ENCODE results near the gene KIAA1328.

KIAA1328 gene

DNA sequence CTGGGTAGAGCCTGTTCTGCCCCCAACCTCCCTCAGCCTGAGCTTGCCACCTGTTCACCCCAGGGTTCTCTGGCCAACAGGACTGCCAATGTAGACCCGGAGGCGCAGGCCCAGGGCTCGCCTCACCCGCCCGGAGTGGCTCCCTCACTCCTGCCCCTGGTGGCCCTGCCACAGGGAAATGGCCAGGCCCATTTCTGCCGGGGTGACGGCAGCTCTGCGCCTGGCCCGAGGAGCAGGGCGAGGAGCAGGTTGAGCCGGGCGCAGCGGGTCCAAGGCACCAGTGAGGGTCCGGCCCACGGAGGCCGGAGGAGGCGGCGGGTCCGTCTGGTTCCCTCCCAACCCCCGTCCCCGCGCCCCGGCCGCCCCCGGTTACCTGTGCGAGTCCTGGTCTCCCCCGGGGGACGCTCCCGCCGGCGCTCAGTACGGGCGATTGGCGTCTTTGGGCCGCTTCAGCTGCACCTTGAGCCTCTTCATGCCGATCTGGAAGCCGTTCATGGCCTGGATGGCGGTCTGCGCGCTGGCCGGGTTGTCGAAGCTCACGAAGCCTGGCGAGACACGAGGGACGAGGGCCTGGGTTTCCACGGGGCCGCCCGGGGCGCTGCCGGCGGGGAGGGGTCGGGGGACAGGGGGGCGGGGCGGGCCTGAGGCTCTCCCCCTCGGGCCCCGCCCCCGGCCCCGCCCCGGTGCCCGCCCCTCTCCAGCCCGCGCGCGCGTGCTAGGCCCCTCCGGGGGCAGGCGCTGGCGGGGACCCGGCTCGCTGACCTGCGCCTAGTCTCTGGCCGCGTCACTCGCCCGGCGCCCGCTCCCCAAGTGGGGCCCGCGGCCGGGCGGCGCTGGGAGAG, 424.7 kb downstream of the KIAA1328 start:
- no peak for DNase-seq (ENCODE audit: low spot score)

GRCh38 chr18:37254236-37254754, 425.4 kb downstream of the KIAA1328 start:
- no peak for DNase-seq (ENCODE audit: low spot score)

DNA sequence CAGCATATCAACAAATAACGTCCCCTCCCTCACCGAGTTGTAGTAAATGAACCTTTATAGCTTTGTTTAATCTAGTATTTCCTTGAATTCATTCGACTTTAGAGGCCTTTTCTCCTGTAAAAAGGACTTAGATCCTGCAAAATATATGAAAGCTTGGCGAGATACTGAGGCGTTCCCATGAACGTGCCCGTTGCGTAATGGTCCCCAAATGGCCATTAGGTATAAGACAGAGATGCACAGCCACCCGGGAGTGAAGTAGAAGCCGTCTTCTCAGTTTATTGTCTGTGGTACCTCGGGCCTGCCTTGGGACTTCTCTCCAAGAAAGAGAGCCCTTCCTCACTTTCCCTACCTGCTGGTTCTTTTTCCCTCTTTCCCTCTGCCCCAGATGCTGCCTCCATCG, 426.0 kb downstream of the KIAA1328 start:
- no peak for DNase-seq (ENCODE audit: low spot score)

- no peak for DNase-seq (ENCODE audit: low spot score)
Measured at GRCh38 chr18:37258131-37258530, 429.2 kb downstream of the KIAA1328 start.

- DNase-seq (ENCODE audit: low spot score): no peak
Measured at GRCh38 chr18:37258819-37259218, 429.9 kb downstream of the KIAA1328 start.

DNA sequence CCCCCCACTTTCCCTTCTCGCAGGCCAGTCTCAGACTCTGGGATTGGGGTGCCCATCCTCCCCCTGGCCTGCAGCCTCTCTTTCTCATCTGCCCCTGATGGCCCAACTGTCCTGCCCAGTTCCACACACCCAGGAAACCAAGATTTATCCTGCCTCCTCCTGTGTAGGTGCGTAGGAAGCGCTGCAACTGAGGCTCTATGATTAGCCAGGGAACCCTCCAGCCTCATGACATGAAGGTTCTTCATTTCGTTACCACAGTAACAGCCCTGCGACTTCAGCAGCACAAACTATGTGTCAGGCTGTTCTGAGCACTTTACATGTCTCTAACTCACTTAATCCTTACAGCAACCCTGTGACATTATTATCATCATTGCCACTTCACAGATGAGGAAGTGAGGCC, 430.8 kb downstream of the KIAA1328 start:
- DNase-seq (ENCODE audit: low spot score): no peak

- DNase-seq (ENCODE audit: low spot score): no peak
Measured at GRCh38 chr18:37260367-37261093, 431.6 kb downstream of the KIAA1328 start.

GRCh38 chr18:37261246-37261840, 432.4 kb downstream of the KIAA1328 start:
- DNase-seq (ENCODE audit: low spot score): no peak

GRCh38 chr18:37261988-37262387, 433.1 kb downstream of the KIAA1328 start:
- no peak for DNase-seq (ENCODE audit: low spot score)

DNA sequence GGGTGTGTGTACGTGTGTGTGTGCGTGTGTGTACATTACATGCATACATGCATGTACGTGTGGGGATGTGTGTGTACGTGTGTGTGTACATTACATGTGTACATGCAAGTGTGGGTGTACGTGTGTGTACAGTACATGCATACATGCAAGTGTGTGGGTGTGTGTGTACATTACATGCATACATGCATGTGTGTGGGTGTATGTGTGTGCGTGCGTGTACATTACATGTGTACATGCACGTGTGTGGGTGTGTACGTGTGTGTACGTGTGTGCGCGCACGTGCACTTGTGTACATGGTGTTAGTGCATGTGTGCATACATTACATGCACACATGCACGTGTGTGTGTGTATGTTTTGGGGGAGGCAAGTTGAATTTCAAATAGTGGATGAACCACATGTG, 436.0 kb downstream of the KIAA1328 start:
- DNase-seq (ENCODE audit: low spot score): no peak

DNA sequence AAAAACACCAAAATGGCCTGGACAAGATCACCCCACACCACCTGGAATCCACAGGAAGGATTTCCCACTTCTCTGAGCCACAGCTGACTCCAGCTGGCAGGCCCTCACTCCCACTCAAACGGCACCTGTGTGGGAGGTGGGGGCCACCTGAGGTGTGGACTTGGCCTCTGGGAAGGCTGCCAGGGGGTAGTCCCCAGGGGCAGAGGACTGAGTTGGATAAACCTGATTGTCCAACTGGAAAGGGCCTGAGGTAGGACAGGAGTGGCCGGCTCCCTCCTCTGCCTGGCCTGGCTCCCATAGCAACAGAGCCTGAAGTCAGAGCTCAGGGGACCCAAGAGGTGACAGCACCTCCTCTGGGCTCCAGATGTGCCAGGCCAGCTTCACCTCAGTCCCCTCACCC, 436.5 kb downstream of the KIAA1328 start:
- no peak for DNase-seq (ENCODE audit: low spot score)

DNA sequence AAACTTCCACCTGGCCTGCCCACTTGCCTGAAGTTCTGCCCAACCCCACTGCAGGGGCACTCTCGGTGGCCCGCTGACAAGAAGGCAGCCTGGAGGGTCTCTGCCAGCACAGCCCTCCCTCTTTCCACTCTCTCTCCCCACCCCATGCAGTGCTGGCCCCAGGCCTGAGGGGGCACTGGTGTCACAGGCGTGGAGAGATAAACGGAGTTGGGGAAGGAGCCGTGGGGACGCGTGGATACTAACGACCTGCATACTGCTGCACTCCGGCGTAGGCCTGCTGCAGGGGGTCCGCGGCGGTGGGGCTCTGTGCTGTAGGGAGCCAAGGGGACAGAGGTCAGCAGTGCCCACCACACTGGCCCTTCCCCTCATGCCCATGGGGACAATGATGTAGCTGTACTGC, 437.4 kb downstream of the KIAA1328 start:
- DNase-seq (ENCODE audit: low spot score): no peak

DNA sequence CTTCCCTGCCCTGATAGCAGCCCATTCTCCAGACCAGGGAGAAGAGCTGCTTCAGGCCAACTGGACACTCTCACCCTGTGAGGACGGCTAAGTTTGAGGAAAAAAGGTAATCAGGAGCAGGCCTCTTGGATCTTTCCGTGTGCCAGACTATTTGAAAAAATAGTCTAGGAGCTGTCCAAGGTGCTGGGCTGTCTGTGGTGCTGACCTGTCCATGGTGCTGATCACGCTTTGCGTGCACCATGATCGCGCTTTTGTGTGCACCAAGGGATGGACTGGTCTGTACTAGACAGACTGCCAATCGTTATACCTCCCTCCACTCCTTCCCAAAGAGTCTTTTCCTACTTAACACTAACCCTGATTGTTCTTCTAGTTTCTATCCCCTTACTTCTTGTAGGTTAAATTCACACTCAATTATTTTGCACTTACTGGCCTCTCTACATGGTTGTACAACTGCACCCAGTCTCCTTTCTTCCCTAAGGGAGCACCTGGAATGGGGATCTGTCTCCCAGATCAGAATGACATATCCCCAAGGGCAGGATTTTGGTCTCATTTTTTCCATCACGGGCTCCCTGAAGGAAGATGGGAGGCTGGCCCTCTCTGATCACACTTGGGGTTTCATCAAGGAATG, 441.2 kb downstream of the KIAA1328 start:
- no peak for DNase-seq (ENCODE audit: low spot score)

DNA sequence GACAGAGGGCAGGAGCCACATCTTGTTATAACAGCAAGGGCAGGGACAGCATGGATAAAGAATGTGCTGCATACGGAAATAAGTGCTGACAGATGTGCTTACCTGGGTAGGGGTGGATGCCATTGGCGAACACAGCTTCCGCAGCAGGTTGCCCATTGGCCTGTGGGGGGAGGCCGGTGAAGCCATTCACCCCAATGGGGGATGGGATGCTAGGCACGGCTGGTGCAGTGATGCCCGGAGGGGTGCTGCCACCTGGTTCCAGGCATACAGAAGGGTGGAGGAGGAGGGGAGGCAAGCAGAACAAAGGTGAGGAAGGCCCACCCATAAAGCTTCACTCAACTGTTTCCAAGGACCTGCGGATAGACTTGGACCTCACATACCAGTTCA, 441.7 kb downstream of the KIAA1328 start:
- DNase-seq (ENCODE audit: low spot score): no peak

- DNase-seq (ENCODE audit: low spot score): no peak
Measured at GRCh38 chr18:37272226-37272625, 443.3 kb downstream of the KIAA1328 start.

GRCh38 chr18:37272841-37273240, 443.9 kb downstream of the KIAA1328 start:
- no peak for DNase-seq (ENCODE audit: low spot score)

GRCh38 chr18:37274309-37275236, 445.6 kb downstream of the KIAA1328 start:
- no peak for DNase-seq (ENCODE audit: low spot score)

GRCh38 chr18:37275237-37275741, 446.4 kb downstream of the KIAA1328 start:
- no peak for DNase-seq (ENCODE audit: low spot score)

DNA sequence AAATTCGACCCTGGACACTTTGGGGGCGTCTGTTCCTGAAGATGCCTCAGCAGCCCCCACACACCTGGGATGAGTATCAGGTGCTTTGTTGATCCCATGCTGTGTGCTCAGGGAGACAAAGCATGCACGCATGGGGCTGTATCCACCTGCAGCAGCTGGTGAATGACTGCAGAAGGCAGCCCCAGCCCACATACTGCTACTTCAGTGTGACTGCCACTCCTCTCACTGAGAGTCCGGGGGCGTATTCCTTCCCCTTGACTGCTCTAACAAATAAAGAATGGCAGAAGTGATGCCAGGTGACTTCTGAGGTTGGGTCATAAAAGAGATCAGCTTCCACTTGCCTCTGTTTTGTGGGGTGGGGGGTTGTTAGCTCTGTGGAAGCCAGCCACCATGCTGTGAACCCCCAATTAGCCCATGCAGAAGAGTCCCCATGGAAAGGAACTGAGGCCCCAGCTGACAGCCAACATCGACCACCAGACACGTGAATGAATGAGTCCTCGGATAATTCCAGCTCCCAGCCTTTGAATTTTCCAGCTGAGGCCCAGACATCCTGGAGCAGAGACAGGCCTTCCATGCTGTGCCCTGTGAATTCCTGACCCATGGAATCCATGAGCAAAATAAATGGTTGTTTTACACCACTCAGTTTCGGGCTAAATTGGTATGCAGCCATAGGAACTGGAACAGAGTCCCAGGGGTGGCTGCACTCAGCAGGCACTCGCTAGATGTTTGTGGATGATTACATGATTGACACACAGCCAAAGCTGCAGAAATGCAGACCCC, 447.4 kb downstream of the KIAA1328 start:
- DNase-seq (ENCODE audit: low spot score): no peak

DNA sequence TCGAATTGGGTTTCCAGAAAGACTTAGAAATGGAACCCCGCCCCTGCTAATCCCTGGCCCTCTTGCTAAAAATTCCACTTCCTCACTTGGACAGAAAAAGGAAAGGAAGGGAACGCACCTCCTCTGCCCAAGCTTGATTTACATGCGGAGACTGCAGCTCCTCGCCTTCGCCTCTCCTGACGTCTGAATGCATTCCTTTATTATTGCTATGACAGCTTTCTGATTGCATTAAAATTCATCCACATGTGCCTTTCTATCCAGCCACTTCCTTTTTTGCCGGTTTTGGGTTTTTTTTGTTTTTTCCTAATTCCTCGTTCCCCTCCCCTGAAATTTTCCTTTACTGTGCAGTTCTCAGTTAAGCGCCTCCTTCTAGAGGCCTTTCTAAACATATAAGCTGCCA, 448.9 kb downstream of the KIAA1328 start:
- no peak for DNase-seq (ENCODE audit: low spot score)
